Uterus (tissue), 2 donors: ENCODE results near the gene TEAD4.

Source experiments
- CTCF ChIP-seq, 4 experiments: fragments of 200-600 bp in 2 of 4; fragments of 450-650 bp in 2 of 4; sonication (generic) in 2 of 4; IDR thresholded peaks; one replicate each; pipeline ENCODE4 v1.5.1; 2016 to 2019; ENCODE audit warnings: antibody characterized with exemption in 4 of 4, mild to moderate bottlenecking in 2 of 4, moderate library complexity in 1 of 4
- POLR2A ChIP-seq, 2 donors: fragments of 450-650 bp; IDR thresholded peaks; one replicate each; pipeline ENCODE4 v1.6.1; 2016; ENCODE audit warnings: antibody characterized with exemption in 2 of 2, mild to moderate bottlenecking in 1 of 2, moderate library complexity in 1 of 2

DNA sequence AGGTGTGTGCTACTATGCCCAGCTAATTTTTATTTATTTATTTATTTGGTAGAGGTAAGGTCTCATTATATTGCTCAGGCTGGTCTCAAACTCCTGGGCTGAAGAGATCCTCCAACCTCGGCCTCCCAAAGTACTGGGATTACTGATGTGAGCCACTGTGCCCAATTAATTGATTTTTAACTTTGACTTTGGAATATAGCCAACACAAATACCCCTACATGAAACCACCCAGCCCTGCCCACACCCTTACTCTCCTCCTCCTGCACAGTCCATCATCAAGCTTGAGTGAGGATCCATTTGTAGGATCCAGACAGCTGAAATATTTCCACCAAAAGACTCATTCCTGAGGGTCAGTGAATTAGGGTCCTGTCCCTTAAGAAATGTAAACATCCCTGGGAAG lies 3.3 kb upstream of the TEAD4 start:
- TF ChIP-seq CTCF (IDR thresholded peaks at IDR 0.05) (no peak), POLR2A (IDR thresholded peaks at IDR 0.05) (no peak)
